ENCODE measurements around the gene TMEM154.

- no peak for TF ChIP-seq POLR2A (IDR thresholded peaks at IDR 0.05)
- TF ChIP-seq CTCF (IDR thresholded peaks at IDR 0.05) = no peak
These were observed 14.1 kb upstream of the TMEM154 start for GRCh38 chr4:152693871-152694270.
